Osteocyte (in vitro differentiated cells): ENCODE results near the gene PGA4. TPM values are rescaled to one million over a fixed set of nuclear protein-coding genes. Genes with fewer than 3 reads are reported as not detected.
"Not testable (repeated sequence)": the region's sequence is repeated elsewhere in the genome, so short reads cannot be mapped to it uniquely, and the experiment has no call there.

Experiments used
- DNase-seq: peaks from one replicate; pipeline ENCODE4 v3.0.0; 2021; ENCODE audit warnings: mixed read lengths; ENCODE audit not compliant: unreplicated experiment; ENCODE audit errors: extremely low spot score
- H3K27ac Mint-ChIP-seq: one replicate; pipeline ENCODE4 v1.8.0; 2021; ENCODE audit warnings: mild to moderate bottlenecking, mixed read lengths; ENCODE audit not compliant: unreplicated experiment
- H3K27me3 Mint-ChIP-seq: one replicate; pipeline ENCODE4 v1.8.0; 2021; ENCODE audit warnings: mixed read lengths; ENCODE audit not compliant: unreplicated experiment
- H3K36me3 Mint-ChIP-seq: one replicate; pipeline ENCODE4 v1.8.0; 2021; ENCODE audit warnings: mixed read lengths; ENCODE audit not compliant: unreplicated experiment
- H3K4me1 Mint-ChIP-seq: one replicate; pipeline ENCODE4 v1.8.0; 2021; ENCODE audit warnings: mixed read lengths; ENCODE audit not compliant: unreplicated experiment
- H3K4me3 Mint-ChIP-seq: one replicate; pipeline ENCODE4 v1.8.0; 2021; ENCODE audit warnings: mild to moderate bottlenecking, moderate library complexity, mixed read lengths; ENCODE audit not compliant: unreplicated experiment
- H3K9me3 Mint-ChIP-seq: one replicate; pipeline ENCODE4 v1.8.0; 2021; ENCODE audit warnings: mixed read lengths; ENCODE audit not compliant: unreplicated experiment
- CTCF ChIP-seq: fragments of 200-600 bp; sonication (generic); IDR thresholded peaks from 2 replicates; pipeline ENCODE4 v1.5.0; 2021; ENCODE audit warnings: antibody characterized with exemption, mild to moderate bottlenecking, moderate library complexity
- total RNA-seq: library from RNA; stranded (reverse); gene quantifications from 2 replicates; pipeline ENCODE4 v1.2.1, GENCODE V29; 2021

Gene PGA4
- total RNA-seq, 1 donor from 2014 or later: not detected

- peaks cover 70% of the 10 kb centered on the region for H3K27me3 Mint-ChIP-seq
- no peaks in the 10 kb centered on the region for H3K36me3 Mint-ChIP-seq
- no peaks in the 10 kb centered on the region for H3K9me3 Mint-ChIP-seq
- DNase-seq: no peak
- TF ChIP-seq CTCF: no peak
- no peaks in the 10 kb centered on the region for H3K4me1 Mint-ChIP-seq
- no peak overlapping the region for H3K27ac Mint-ChIP-seq
- H3K4me3 Mint-ChIP-seq: no peak overlapping the region
These were observed 45.7 kb upstream of the PGA4 start for GRCh38 chr11:61176446-61176845.

- peaks cover 38% of the 10 kb centered on the region for H3K27me3 Mint-ChIP-seq
- not testable (repeated sequence) for H3K4me3 Mint-ChIP-seq, H3K9me3 Mint-ChIP-seq, DNase-seq, H3K27ac Mint-ChIP-seq, H3K4me1 Mint-ChIP-seq, H3K36me3 Mint-ChIP-seq
These were observed 41.9 kb upstream of the PGA4 start for GRCh38 chr11:61180205-61180604.

GRCh38 chr11:61181489-61181888 is 40.7 kb upstream of the PGA4 start:
- H3K4me3 Mint-ChIP-seq: no peak overlapping the region
- no peaks in the 10 kb centered on the region for H3K36me3 Mint-ChIP-seq
- no peak overlapping the region for H3K27ac Mint-ChIP-seq
- H3K27me3 Mint-ChIP-seq: peaks cover 25% of the 10 kb centered on the region
- H3K4me1 Mint-ChIP-seq: no peaks in the 10 kb centered on the region
- TF ChIP-seq CTCF: no peak
- no peak for DNase-seq
- H3K9me3 Mint-ChIP-seq: no peaks in the 10 kb centered on the region

GRCh38 chr11:61183645-61184044 is 38.5 kb upstream of the PGA4 start:
- Mint-ChIP-seq H3K9me3 (no peaks in the 10 kb centered on the region), H3K27me3 (peaks cover 18% of the 10 kb centered on the region), H3K4me1 (peaks cover 1% of the 10 kb centered on the region), H3K36me3 (no peaks in the 10 kb centered on the region), H3K4me3 (no peak overlapping the region), H3K27ac (no peak overlapping the region)
- no peak for TF ChIP-seq CTCF
- DNase-seq: no peak

GRCh38 chr11:61186504-61186903 is 35.6 kb upstream of the PGA4 start:
- no peaks in the 10 kb centered on the region for H3K9me3 Mint-ChIP-seq
- H3K36me3 Mint-ChIP-seq: no peaks in the 10 kb centered on the region
- TF ChIP-seq CTCF: no peak
- H3K4me1 Mint-ChIP-seq: peaks cover 1% of the 10 kb centered on the region
- H3K4me3 Mint-ChIP-seq: no peak overlapping the region
- DNase-seq: no peak
- H3K27me3 Mint-ChIP-seq: peaks cover 12% of the 10 kb centered on the region
- H3K27ac Mint-ChIP-seq: no peak overlapping the region

- Mint-ChIP-seq H3K36me3 (no peaks in the 10 kb centered on the region), H3K4me1 (peaks cover 1% of the 10 kb centered on the region), H3K4me3 (no peak overlapping the region), H3K9me3 (no peaks in the 10 kb centered on the region), H3K27ac (no peak overlapping the region), H3K27me3 (peaks cover 17% of the 10 kb centered on the region)
- DNase-seq: peak; percentile 89
- peak; percentile 94 for TF ChIP-seq CTCF
These were observed 34.5 kb upstream of the PGA4 start for GRCh38 chr11:61187505-61188130.
